HG02884 (cell line): ENCODE measurements around the gene TMED4.

Experiments used
- ATAC-seq: cut with Tn5 transposase; IDR thresholded peaks from one replicate; pipeline ENCODE4 v1.9.1; 2021; ENCODE audit warnings: mild to moderate bottlenecking, moderate library complexity; ENCODE audit not compliant: unreplicated experiment

The TMED4 gene

GRCh38 chr7:44581879-44582603, at the start of gene TMED4:
TSS of gene TMED4 (minus strand) at chr7:44582231. CDS start at chr7:44582206, 25 bp downstream.
- peak; percentile 76 for ATAC-seq

- no peak for ATAC-seq
Observed at GRCh38 chr7:44631458-44632115, 49.6 kb upstream of the TMED4 start.

- no peak for ATAC-seq
Observed at GRCh38 chr7:44630792-44631457, 48.9 kb upstream of the TMED4 start.

- no peak for ATAC-seq
Observed at GRCh38 chr7:44629829-44630522, 47.9 kb upstream of the TMED4 start.

- no peak for ATAC-seq
Observed at GRCh38 chr7:44626620-44627019, 44.6 kb upstream of the TMED4 start.

- no peak for ATAC-seq
Observed at GRCh38 chr7:44625526-44626471, 43.8 kb upstream of the TMED4 start.

GRCh38 chr7:44624318-44624717, 42.3 kb upstream of the TMED4 start:
- ATAC-seq: no peak

- peak; percentile 64 for ATAC-seq
Observed at GRCh38 chr7:44622342-44623151, 40.5 kb upstream of the TMED4 start.

- no peak for ATAC-seq
Observed at GRCh38 chr7:44621750-44622103, 39.7 kb upstream of the TMED4 start.

GRCh38 chr7:44621034-44621749, 39.2 kb upstream of the TMED4 start:
- no peak for ATAC-seq

GRCh38 chr7:44618753-44619152, 36.7 kb upstream of the TMED4 start:
- no peak for ATAC-seq

- ATAC-seq: no peak
Observed at GRCh38 chr7:44618045-44618444, 36.0 kb upstream of the TMED4 start.

- ATAC-seq: no peak
Observed at GRCh38 chr7:44617225-44617890, 35.3 kb upstream of the TMED4 start.

- ATAC-seq: no peak
Observed at GRCh38 chr7:44616545-44616944, 34.5 kb upstream of the TMED4 start.

- ATAC-seq: no peak
Observed at GRCh38 chr7:44615793-44616192, 33.8 kb upstream of the TMED4 start.

GRCh38 chr7:44615149-44615611, 33.1 kb upstream of the TMED4 start:
- no peak for ATAC-seq

- ATAC-seq: no peak
Observed at GRCh38 chr7:44609829-44610228, 27.8 kb upstream of the TMED4 start.

GRCh38 chr7:44608916-44609648, 27.1 kb upstream of the TMED4 start:
- ATAC-seq: no peak
